ENCODE data around the gene PARD3.
"Not testable (repeated sequence)": the region's sequence is repeated elsewhere in the genome, so short reads cannot be mapped to it uniquely, and the experiment has no call there.

Gene PARD3

DNA sequence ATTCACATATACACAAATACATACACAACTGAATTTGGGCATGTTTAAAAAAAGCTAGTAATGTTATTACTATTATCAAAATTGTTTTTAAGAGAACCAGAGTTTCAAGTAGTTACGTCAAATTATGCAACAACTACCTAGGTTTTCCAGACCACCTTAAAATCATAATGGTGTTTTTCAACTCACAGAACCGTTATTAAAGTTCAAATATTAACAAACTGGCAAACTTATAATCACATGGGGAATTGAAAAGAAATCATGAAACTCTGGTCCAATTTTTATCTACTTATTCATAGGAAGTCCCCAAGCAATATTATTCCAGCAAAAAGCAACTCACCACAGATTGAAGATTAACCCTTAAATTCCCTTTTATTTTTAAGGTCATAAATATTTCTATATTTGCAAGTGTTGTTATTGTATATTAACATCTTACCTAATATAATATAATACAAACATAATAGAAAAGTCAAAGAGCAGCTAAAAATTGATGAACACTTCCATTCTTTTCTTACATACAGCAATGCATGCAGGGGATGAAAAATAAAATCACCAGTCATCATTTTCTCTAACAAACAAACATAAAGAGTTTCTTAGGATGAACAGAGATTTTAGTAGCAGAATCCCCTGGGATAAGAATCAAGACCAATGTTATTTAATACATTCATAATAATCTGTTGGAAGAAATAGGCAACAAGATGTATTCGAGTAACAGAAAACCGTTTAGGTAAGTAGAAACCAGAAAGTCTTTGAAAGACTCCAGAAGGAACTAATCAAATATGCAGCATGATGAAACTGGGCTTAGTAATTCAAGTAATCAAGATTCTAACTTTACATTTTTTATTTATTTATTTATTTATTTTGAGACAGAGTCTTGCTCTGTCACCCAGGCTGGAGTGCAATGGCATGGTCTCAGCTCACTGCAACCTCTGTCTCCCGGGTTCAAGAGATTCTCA, 391.1 kb downstream of the PARD3 start:
- no peak for DNase-seq (ENCODE audit: low read depth)

DNA sequence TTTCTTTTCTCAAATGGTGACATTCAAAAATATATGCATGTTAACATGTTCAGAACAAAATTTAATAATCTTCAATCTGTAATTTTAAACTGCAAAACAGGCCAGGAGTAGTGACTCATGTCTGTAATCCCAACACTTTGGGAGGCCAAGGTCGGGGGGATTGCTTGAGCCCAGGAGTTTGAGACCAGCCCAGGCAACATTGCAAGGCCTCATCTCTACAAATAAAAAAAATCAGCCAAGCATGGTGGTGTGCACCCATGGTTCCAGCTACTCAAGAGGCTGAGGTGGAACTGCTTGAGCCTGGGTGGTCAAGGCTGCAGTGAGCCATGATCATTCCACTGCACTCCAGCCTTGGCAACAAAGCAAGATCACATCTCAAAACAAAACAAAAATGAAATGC, 394.3 kb downstream of the PARD3 start:
- no peak for DNase-seq (ENCODE audit: low read depth)

DNA sequence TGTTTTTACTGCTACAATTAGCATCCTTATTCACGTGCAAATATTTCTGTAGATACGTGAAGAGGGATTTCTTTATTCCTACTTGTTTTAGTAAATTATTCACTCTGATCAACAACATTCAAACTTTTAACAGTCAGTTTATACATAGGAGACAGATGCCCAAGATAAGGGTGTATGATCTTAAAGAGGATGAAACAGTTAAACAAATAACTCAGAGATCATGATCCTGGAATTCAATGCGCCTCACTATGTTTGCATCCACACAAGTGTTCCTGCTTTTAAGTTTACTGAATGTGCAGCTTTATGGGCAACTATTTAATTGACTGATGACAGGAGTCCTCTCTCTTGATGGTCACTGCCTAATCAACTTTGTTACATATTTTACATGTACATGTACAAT, 394.8 kb downstream of the PARD3 start:
- no peak for DNase-seq (ENCODE audit: low read depth)

DNA sequence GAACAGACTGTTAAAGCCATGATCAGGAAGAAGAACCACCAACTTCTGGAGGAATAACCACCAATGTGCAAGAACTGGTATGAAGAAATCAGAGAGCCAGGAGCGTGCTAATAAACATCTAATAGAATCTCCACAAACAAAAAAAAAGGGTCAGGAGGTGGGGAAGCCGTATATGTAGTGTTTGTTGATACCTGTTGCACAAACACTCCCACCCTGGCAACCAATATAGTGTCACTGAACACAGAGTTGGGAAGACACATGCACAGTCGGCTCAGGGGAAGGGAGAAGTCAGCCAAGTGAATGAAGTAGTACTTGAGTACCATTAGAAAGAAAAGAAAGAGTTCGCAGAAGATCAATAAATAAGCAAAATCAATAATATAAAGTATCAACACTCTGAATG, 400.1 kb downstream of the PARD3 start:
- no peak for DNase-seq (ENCODE audit: low read depth)

DNA sequence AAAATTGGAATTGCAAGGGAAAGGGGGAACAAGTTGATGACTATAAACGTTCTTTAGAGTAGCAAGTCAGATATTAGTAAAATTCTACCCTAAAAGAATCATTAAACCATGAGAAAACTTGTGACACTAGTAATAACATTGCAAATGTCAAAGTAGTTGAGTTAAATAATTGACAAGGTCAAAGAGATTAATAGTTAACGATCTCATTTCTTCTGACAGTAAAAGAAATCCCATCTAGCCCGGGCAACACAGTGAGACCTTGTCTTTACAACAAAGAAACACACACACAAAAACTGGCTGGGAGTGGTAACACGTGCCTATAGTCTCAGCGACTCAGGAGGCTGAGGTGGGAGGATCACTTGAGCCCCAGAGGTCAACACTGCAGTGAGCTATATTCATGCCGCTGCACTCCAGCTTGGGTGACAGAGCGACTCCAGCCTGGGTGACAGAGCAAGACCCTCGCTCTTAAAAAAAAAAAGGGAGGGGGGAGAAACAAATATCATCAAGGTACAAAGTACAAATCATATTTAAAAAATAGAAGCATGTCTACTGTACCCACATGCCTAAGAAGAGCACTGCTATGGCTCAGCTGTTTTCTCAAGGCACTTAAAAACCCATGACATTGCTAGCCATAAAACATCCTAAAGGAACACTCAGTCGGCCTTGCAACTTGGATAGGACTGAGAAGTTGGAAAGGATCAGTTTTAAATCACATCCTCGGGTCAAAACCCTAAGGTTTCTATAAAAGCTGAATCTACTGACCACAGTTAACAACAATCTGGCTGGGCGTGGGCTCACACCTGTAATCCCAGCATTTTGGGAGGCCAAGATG, 401.1 kb downstream of the PARD3 start:
- DNase-seq (ENCODE audit: low read depth) = no peak

DNA sequence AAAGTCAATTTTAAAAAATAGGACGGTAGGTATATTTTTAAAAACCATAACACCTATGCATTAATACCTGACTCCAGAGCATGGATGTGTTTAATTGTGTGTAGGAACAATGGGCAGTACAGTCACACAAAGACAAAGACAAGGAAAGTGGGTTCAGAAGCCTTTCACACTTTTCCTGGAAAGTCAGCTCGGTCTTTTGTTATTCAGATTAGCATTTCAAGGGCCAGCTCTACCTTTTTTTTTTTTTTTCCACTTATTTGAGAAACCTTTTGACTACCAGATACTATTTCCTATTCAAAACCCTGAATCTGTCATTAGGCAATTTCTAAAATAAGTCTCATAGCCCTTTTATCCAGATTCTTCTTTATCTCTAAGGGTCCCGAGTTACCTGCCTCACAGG, 401.9 kb downstream of the PARD3 start:
- DNase-seq (ENCODE audit: low read depth) = no peak

DNA sequence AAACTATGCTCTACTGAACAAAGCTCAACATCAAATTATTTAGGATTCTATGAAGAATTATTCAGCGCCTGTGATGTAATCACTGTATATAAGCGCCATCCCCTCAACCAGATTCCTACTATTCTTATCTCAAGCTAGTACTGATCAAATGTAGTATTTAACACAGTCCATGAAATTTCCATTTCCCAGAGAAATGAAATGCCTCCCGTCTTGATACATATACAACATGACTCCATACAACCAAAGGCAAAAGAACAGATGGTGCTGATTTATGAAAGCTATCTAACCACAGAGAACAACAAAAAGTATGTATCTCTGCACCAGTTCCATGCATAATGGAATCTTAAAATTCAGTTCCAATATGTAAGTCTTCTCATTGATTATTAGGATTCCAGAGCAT, 406.1 kb downstream of the PARD3 start:
- DNase-seq (ENCODE audit: low read depth) = no peak

DNA sequence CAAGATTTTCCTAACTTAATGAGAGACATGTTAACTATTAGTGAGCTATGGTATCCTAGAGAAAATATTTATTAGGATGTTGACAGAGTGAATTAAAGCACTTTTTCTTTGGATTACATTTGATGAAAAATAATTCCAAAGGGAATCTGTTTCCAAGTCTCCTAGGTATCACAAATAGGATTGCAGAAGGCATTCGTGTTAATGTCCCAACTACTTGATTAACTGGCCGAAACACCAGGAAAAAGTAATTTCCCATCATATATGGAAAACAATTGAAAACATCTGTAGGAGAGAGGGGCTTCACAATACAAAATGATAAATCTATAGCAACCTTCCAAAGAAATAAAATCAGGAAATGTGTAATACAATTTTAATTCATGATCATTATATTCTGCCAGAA, 406.7 kb downstream of the PARD3 start:
- no peak for DNase-seq (ENCODE audit: low read depth)

DNA sequence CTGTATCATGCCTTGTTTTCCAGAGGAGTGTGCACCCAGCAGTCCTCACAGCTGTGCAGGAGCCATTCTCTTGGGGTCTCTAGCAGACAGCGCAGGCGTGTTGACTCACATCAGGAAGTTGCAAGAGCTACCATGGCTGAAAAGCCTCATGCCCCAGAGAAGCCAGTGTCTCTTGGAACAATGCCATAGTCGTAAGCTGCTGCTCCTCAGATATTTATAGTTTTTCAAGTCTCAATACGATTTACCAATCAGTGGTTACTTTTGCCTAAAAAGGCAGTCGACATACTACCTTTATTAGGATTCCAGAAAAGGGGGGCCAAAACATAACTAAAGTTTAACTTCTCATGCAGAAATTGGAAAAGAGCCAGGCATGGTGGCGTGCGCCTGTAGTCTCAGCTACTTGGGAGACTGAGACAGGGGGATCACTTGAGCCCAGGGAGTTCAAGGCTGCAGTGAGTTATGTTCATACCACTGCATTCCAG, 407.7 kb downstream of the PARD3 start:
- DNase-seq (ENCODE audit: low read depth) = no peak

DNA sequence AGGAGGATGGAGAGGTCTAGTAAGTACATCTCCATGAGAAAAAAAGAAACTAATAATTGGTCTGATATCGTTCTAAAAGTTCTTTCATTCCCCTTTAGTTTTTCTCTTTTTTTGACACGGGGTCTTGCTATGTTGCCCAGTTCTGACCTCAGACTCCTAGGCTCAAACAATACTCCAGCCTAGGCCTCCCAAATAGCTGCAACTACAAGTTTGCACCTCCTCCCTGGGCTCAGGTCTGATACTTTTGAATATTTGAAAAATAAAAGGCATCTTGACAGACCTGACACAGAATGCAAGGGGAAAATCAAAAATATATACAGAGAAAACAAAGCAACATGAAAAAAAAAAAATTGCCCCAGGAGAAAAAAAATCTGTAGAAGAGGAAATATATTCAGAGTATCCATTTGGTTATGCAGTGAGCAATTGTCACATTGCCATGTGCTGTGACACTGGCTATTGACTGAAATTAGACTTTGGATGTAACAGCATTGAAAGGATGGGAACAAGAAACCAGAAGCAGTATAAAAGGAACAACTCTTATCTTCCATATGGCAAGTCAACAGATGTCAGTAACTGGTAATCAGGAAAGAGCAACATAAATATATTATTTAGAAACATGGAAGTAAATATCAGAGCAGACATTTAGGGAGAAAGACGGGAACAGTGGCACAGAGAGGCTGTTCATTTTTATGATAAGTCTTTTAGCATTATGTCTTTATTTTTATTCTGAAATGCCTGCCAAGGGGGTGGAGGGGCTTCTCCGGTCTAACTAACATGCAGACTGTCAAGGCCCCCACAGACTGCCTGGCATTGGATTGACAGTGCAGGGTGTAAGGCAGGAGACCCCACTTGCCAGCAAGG, 408.4 kb downstream of the PARD3 start:
- DNase-seq (ENCODE audit: low read depth) = no peak

DNA sequence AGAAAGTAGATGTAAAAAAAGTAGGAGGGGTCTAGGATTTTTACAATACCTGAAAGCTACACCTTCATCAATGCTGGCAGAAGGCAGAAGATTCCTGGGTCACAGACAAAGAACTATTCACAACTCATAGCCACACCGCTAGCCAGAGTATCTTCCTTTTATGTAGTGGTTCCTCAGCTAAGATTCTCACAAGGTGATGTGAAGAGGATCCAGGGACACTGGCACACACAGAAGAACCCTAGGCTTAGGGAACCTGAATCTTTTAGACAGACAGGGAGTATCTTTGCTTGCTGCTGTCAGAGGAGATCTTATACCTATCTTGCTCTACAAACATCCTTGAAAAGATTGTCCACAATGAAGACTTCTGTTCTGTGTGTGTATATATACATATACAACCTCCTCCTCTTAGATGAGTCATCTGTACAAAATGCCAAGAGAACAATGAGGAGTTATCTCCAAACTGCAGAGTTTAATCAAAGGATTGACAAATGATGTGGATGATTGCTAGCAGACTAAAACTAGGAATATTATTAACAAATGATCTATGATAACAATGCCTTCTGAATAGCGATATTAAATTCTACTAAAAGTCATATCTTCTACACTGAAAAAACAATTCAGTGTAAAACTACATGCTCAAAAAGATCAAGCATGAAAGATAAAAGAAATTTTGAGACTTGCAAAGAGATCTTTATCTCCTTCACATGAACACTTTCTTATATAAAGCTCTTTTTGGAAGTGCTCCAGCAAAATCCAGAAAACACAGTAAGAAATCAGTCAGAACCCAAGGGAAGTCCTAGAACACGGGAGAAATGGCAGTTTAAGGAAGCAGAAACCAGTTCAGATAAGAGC, 409.3 kb downstream of the PARD3 start:
- DNase-seq (ENCODE audit: low read depth) = no peak

DNA sequence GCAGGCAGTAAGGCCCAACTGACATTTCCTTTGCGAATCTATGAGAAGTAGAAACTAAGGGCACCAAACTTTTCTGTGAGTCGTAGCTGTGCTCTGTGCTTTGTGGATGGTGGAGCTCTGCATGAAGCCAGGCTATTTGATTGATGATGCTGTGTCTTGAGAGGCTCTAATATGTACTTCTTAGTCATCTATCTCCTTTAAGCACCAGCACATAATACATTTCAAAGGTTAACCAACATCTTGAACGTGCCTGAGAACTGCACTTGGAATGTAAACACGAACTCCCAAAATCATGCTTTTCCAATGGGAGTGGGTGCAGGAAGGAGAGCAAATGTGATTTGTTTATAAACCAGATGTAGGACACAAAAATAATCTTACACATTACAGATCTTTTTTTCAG, 411.6 kb downstream of the PARD3 start:
- no peak for DNase-seq (ENCODE audit: low read depth)

DNA sequence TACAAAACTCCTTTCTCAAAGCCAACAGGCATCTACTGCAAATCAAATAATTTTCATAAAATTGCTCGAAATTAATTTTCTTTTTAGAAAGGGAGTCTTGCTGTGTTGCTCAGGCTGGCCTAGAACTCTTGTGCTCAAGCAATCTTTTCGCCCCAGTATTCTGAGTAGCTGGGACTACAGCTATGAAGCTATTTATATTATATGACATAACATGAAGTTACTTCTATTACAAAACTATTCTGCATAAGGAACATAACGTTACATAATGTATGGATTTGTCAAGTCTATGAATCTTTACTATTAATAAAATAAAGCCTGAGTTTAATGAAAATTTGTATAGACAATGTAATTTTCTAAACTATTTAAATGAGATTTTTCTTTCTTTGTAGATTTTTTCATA, 415.0 kb downstream of the PARD3 start:
- DNase-seq (ENCODE audit: low read depth) = no peak

DNA sequence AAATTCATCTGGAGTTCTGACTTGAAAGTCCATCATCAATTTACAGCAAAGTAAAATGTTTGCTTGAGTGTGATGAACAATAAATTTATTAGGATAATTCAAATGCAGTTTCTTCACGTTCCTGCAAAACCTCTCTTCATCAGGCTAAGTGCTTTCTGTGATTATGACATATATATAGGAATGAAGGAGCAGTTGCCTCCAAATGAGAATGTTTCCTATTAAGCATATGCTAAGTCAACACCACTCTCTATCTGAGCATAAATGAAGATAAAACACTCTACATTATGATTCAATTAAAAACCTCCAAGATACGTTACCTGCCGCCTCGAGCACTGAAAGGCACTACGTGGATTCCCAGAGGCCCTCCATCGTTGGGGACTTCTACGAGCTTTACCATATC, 416.1 kb downstream of the PARD3 start:
- no peak for DNase-seq (ENCODE audit: low read depth)

DNA sequence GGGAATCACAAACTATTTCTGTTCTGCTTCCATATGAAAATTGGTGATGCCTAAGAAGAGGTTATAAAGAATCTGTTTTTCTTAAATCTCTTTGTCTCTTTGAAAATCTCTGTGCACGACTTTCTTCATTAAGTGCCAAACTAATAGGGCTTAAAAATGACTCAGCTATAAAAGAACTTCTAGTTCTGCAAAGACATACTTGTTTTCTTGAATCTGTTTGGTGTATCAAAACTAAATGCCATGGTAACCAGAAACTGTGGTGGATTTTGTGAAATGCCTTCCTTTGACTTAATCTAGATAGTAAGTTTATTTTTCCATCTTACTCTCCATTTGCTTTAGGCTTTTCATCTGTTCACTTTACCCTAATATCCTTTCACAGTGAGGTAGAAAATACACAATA, 417.8 kb downstream of the PARD3 start:
- DNase-seq (ENCODE audit: low read depth) = no peak

DNA sequence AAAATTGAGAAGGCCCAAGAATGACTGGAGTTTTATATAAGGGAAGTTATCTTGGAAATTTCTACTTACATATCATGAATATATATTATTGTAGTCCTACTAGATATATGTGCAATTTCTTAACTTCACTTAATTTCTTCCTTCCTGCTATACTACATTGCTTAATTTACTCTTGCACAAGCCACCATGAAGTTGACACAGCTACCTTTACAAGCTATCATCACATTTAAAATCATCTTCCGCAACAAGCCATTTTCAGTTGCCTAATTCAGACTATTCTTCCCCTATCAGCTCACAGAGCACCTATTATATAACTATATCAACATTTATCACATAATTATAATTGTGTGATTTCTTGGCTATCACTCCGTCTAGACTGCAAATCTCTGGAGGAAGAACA, 418.4 kb downstream of the PARD3 start:
- no peak for DNase-seq (ENCODE audit: low read depth)

DNA sequence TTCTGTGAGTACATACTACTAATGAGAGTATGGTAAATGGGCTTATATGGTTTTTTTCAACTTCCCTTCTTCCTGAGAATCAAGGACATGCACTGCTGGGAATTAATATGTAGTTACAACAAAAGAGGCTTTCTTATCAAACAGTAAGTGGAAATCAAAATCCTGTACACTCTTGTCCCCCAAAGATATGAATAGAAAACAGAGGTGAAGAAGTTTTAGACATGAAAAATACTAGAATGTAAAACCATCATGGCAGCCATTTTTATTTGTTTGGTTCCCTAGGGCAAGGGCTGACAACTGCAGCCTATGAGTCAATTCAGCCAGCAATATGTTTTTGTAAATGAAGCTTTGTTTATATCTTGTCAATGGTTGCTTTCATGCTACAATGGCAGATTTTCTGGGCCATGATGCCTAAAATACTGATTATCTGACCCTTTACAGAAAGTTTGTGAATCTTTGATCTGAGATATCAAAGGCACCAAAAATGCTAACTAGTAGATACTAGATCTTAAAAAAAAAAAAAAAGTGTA, 422.4 kb downstream of the PARD3 start:
- no peak for DNase-seq (ENCODE audit: low read depth)

DNA sequence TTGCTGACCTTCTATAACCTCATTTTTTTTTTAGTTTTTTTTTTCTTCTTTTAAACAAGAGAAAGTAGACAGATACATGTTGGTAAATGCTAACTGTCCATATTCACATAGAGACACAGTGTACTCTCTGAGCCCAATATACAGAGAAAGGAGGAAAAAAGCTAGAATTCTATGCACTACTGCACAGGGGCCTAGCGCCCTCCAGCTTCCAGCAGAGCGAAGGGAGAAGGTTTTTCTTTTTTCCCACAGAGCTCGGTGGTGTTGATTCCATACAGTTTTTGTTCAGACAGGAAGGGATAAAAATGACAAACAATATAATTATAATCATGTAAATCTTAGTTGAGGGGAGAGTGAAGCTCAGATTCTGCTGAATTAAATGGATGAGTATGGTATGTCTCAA, 423.9 kb downstream of the PARD3 start:
- not testable (repeated sequence) for DNase-seq (ENCODE audit: low read depth)

DNA sequence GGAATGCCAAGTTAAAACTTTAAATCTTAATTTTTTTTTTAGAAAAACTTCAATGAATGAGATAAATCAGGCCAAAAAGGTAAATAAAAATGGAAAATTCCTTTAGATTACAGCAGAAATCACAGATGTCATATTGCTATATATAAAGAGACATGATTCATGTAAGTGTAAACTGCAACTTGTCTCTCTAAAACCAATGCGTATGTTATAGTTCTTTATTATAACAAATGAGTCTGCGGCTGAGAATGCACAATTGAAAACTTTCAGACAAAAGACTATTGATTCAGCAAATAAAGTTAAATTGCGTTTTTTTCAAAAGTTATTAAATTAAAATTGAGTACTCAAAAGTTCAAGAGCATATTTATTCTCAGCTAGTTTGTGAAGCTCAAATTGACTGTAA, 425.3 kb downstream of the PARD3 start:
- no peak for DNase-seq (ENCODE audit: low read depth)

DNA sequence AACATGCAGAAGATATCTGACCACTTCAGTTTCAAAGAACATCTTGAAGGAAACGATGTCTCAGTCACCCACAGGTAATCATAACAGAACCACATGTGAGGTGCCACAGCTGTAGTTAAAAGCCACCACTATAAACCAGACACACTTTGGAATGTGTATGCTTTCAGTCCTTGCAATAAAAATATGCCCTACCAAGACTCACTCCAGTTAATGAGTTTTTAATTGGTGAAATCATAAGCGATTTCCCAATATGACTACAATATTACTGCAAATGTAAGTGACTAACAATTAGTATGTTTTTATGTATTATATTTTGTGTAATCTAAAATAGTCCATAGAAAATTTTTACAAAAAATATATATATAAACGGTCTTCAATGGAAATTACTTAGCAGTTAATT, 428.2 kb downstream of the PARD3 start:
- DNase-seq (ENCODE audit: low read depth) = no peak

DNA sequence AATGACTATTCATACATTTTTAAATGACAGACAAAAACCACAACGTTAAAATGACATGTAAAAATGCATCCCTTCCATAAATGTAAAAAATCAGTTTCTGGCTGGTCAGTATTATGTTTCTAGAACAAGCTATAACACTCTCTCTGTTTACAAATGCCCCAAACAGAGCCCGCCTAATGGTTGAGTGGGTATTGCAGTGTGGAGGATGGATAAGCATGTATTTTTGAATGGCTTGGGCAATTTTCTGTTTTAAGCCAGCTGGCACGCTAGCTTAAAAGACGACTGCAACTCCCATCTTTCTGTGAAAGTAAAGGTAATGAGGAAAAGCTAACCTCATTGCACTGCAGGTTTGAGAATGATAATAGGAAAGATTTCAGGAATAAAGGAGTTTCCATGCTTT, 430.7 kb downstream of the PARD3 start:
- no peak for DNase-seq (ENCODE audit: low read depth)

All from activated T-helper 9 cell treated with anti-CD3 and anti-CD28 coated beads, Interleukin-2, amount 50 U/mL, for 16 hours (primary cell).